Ovary (tissue), 3 donors: ENCODE measurements around the gene RAVER2.

ENCODE experiments used
- POLR2A ChIP-seq: fragments of 450-650 bp; IDR thresholded peaks from one replicate; pipeline ENCODE4 v1.6.1; 2017; ENCODE audit warnings: antibody characterized with exemption, mild to moderate bottlenecking, moderate library complexity
- TF ChIP-seq, protein P1 (sequence below), 3 donors: fragments of 450-650 bp in 2 of 3; fragments of 200-600 bp in 1 of 3; IDR thresholded peaks; one replicate each; pipeline versions ENCODE4 v1.5.1 to v1.8.0; 2016 to 2022; ENCODE audit warnings: antibody characterized with exemption in 3 of 3, mild to moderate bottlenecking in 1 of 3
- donor health status: DM: no; HTN: no; CAD: no.

DNA sequence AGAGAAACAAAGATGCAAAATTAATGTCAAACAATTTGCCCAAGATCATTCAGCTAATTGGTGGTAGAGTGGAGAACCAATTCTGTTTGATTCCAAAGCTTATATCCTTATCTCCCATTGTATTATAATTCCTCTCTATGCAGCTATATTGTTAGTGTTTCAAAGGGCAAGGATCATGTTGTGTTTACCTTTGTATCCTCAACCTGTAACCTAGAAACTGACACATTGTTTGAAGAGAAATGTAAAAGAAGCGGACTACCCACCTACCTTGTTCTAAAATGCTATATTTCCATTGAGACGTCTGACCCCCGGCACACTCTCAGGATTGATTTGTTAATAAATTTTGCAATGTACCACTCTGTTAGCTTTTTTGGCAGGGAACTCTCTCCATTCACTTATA is 9.3 kb downstream of the RAVER2 start:
- TF ChIP-seq, protein P1, sequence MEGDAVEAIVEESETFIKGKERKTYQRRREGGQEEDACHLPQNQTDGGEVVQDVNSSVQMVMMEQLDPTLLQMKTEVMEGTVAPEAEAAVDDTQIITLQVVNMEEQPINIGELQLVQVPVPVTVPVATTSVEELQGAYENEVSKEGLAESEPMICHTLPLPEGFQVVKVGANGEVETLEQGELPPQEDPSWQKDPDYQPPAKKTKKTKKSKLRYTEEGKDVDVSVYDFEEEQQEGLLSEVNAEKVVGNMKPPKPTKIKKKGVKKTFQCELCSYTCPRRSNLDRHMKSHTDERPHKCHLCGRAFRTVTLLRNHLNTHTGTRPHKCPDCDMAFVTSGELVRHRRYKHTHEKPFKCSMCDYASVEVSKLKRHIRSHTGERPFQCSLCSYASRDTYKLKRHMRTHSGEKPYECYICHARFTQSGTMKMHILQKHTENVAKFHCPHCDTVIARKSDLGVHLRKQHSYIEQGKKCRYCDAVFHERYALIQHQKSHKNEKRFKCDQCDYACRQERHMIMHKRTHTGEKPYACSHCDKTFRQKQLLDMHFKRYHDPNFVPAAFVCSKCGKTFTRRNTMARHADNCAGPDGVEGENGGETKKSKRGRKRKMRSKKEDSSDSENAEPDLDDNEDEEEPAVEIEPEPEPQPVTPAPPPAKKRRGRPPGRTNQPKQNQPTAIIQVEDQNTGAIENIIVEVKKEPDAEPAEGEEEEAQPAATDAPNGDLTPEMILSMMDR (IDR thresholded peaks at IDR 0.05): no peak
- TF ChIP-seq POLR2A: no peak
